ENCODE measurements around the gene CDKAL1.
"Not testable (repeated sequence)": the region's sequence is repeated elsewhere in the genome, so short reads cannot be mapped to it uniquely, and the experiment has no call there.

CDKAL1 gene

DNA sequence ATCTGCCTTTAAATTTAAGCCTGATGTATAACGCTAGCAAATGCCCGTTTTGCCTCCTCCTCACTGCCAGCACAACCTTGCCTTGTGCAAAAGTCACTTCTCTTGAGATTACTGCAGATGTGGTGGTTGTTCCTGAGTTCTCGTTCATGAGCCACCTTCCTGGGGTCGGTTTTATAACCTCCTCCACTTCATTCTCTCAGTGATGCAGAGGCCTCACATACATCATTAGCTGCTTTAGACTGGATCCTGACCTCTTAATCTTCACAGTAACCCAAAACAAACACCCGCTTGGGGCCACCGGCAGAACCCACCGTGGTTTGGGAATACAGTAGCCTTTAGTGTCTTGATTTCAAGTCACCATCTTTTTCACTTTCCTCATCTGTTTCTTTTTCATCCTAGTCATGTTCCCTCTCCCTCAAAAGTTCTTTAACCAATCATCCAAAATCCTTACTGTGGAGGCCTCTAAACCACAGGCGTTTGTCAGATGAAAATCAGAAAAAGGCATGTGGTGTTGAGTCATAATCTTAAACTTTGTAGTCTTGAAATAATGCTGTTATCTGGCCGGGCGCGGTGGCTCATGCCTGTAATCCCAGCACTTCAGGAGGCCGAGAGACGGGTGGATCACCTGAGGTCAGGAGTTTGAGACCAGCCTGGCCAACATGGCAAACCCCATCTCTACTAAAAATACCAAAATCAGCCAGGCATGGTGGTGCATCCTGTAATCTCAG lies 629.0 kb downstream of the CDKAL1 start:
- DNase-seq: no peak

DNA sequence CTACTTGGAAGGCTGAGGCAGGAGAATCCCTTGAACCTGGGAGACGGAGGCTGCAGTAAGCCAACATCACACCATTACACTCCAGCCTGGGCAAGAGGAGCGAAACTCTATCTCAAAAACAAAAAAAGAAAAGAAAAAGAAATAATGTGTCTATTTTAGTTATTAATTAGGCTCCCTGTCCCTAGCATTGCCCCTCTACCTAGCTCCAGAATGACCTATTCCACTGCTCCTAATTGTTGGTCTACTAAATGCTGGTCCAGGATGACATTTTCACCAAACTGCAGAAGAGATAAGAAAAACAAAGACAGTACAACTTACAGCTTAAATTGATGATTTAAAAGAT lies 629.6 kb downstream of the CDKAL1 start:
- DNase-seq: no peak

- DNase-seq: no peak
These were observed 630.6 kb downstream of the CDKAL1 start for GRCh38 chr6:21164768-21165326.

DNA sequence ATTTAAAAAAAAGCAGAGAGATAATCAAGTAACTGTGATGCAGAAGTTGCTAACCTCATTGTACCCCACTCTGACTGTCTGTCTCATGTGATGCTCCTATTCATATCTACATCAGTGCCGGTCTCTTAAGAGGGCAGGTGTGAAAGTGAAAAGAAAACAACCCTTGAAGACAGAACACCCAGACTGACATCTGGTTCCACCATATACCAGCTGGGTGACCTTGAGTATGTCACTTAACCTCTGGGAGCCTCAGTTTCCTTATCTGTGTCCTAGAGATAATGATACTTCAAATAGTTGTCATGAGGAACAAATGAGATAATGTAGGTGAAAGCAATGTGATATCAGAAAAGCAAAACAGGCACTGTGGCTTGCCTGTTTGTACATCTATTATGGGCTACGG lies 632.5 kb downstream of the CDKAL1 start:
- no peak for DNase-seq

GRCh38 chr6:21167790-21168189 lies 633.5 kb downstream of the CDKAL1 start:
- DNase-seq: no peak

DNA sequence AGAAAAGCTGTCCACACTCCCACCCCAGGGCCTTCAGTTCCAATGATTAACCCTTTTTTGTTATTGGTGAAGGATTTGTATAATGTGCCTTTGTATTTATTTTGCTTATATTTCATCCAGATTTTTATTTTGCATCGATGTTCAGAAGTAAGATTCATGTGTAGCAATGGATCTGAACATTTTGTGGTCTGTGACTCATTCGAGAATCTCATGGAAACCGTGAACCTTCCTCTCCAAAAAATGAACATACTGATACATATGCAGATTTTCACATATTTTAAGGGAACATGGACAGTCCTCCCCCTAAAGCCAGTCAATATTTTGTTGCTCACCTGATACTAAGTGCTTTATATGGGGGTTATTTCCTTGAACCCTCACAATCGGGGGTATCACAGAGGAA lies 637.5 kb downstream of the CDKAL1 start:
- DNase-seq: no peak

GRCh38 chr6:21173031-21173430 lies 638.8 kb downstream of the CDKAL1 start:
- DNase-seq: no peak

DNA sequence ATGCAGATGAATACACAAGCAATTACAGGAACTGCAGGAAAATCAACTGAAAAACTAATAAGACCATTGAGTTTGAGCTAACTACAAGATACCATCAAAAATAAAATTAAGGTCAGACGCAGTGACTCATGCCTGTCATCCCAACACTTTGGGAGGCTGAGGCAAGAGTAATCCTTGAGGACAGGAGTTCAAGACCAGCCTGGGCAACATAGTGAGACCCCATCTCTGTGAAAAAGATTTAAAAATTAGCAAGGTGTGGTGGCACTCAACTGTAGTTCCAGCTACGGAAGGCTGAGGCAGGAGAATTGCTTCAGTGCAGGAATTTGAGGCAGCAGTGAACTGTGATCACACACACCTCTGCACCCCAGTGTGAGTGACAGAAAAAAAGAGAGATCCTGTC lies 639.4 kb downstream of the CDKAL1 start:
- DNase-seq: no peak

DNA sequence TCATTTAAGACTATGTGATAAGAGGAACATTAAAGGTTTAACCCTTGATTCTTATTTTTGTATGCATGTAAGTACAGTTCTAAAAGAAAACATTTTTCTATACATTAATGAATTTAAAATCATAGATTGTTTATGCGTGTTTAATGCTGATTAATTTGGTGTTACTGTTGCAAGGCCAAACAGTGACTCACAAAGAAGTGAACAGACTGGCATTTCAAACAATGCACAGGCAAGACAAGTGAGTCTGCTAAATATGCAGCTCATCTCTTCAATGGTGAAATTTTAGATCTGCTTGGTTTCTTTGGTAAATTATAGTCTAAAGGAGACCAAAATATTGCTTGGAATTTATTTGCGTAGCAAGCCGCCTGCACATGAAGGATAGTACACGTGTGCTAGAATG lies 641.9 kb downstream of the CDKAL1 start:
- no peak for DNase-seq

- DNase-seq: no peak
These were observed 645.9 kb downstream of the CDKAL1 start for GRCh38 chr6:21180155-21180554.

GRCh38 chr6:21180800-21181337 lies 646.6 kb downstream of the CDKAL1 start:
- no peak for DNase-seq

DNA sequence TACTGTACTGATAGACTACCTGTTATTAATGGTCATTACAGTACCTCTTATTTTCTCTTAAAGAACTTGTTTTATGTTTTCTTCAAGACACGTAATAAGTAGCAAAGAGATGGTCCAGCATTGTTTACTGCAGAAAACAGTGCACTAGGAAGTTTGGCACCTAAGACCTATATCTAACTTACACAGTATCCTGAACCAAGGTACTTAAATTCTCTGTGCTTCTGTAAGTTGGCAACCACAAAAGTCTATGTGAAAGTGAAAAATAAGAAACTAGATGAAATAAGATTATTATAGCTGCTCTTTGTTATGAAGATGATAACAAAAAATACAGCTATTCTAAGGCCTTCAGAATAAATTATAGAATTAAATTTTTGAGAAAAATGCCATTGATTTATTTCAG lies 647.6 kb downstream of the CDKAL1 start:
- DNase-seq: no peak

DNA sequence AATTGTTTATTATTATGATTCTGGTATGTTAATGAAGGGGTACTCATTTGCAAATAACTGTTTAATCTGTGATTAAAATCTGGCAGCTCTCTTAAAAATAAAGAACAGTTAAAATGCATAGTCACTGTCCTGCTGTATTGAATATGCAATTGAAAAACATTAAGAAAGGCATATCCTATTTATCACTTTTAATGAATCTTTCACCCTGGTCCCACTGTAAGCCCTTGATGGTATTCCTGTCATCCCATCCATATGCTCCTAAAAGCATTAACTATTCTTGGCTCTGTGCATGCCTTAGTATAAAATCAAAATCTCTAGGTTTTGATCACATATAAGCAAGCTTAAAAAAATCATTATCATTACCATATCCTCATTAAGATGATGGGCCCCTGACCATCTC lies 648.3 kb downstream of the CDKAL1 start:
- no peak for DNase-seq

DNA sequence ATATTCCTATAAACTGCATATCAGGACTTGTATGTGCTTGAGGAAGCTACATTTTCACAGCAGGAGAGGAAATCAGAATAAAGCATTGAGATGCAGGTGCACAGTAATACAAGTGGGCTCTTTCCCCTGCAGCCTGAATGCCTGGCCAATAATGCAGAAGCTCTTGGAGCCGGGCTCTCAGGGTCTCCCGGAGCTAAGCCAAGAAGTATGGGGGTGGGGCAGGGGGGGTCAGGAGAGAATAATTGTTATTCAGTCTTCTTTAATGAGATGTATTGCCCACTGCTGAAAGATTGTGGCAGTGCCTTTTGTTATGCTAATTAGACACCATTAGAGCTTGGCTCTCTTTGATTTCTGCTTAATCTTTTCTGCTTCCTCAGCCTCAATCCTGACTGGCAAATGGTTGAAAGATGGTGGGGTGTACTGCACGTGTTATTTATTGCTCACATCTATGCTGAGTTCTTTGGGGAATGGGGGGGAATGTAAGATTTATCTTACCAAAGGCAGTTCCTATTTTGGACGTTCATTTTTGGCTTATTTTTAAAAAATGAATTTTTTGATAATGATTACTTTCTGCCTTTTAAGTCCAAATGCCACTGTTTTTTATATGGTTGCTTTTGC lies 651.7 kb downstream of the CDKAL1 start:
- no peak for DNase-seq

GRCh38 chr6:21186479-21187055 lies 652.3 kb downstream of the CDKAL1 start:
- DNase-seq: no peak

DNA sequence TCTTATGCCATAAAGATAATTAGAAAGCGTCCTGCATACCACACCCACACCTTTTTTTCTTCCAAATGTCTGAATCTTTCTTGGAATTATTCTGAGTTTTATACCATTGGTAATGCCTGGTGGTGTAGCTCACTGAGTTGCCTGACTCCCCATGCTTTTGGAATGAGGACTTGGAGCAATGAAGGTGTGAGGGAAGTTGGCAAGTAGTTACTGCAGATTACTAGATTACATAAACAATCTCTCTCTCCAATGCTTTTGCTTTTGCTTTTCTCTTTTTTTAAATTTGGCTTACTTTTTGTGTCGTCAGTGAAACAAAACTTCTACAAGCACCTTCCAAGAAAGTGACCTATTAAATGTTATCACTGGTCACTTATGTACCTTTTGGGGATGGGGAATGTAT lies 653.2 kb downstream of the CDKAL1 start:
- DNase-seq: no peak

DNA sequence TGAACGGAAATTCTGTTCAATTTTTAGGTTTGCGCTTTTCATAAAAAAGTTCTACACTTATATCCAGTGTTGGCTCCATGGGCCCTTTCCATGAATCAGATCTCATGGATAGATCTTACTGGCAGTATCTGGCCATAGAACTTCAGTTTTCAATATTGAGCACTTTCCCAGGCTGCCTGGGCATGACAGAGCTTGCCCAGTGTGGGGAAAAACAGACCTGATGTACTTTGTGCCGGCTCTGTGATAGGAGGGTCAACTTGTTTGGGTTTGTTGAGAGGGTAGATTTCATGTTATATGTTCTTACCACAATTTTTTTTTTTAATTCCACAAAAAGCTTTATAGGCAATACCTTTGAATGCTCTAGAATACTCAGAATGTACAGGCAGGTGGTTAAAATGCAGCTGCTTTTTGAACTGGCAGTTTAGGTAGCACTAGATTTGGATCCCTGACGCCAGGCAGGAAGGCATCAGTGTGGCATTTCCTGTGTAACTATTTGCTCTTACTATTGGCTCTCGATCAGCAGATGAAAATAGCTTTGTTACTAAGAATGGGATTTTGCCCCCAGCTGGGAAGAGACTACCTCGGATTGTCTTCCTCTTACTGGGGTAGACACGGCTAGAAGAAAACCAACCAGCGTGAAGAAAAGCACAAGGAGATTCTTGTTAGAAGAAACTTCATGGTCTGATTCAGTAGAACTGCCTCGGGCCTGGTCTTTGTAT lies 654.4 kb downstream of the CDKAL1 start:
- DNase-seq: no peak

- DNase-seq: no peak
These were observed 655.5 kb downstream of the CDKAL1 start for GRCh38 chr6:21189759-21190158.

DNA sequence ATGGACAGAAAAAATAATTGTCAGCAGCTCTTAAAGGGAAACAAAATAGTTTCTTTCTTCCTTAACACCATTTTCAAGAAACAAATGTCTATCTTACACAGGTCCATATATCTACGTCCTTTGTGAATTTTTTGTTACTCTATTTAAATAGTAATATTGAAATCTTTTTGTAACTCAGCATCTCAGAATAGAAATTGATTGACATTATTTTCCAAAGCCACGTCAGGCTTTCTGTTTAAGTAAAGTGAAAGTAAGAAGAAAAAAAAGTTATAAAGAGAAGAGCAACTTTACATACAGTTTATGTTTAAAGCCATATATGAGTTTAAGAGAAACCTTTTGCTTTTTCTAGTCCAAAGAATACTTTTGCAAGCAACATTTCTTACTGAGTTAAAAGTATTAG lies 656.4 kb downstream of the CDKAL1 start:
- DNase-seq: no peak

DNA sequence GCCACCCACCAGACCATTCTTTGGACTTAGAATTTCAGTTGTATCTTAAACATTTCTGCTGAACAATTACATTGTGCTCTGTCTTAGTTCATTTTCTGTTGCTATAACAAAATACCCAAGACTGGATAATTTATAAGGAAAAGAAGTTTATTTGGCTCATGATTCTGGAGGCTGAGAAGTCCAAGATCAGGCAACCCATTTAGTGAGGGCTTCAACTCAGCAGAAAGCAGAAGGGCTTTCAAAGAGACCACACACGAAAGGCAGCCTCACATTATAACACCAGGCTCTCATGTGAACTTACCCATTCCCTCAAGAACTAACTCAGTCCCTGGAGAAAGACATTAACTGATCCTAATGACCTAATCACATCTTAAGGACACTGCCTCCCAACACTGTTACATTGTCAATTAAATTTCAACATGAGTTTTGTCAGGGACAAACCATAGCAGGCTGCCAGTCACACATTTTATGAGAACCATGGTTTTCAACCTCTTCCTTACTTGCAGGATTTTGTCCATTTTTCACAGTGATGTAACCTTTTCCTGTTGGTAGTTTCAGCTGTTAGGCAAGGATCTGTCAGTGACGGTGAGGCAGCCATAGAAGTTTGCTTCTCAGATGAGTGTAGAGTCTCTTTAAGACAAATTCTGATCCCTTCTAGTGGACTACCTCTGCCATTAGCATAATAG lies 659.7 kb downstream of the CDKAL1 start:
- no peak for DNase-seq

- not testable (repeated sequence) for DNase-seq
These were observed 661.0 kb downstream of the CDKAL1 start for GRCh38 chr6:21195301-21195700.

GRCh38 chr6:21198032-21198640 lies 663.9 kb downstream of the CDKAL1 start:
- no peak for DNase-seq

All from stimulated activated CD4-positive, alpha-beta T cell treated with anti-CD3 and anti-CD28 coated beads, Interleukin-4, amount 100 ng/mL, for 24 hours (primary cell).